Hepatocyte (in vitro differentiated cells): ENCODE data around the gene SESN1.

Experiments used
- EZH2 ChIP-seq: fragments of 200-600 bp; sonication (generic); IDR thresholded peaks from 2 replicates; pipeline ENCODE4 v1.6.1; 2016; ENCODE audit warnings: antibody characterized with exemption, mild to moderate bottlenecking, borderline replicate concordance
- EZH2phosphoT487 ChIP-seq: fragments of 200-600 bp; sonication (generic); IDR thresholded peaks from one replicate; pipeline ENCODE4 v1.6.1; 2018; ENCODE audit warnings: antibody characterized with exemption, mild to moderate bottlenecking, low read depth, moderate library complexity; ENCODE audit not compliant: unreplicated experiment, severe bottlenecking
- TF ChIP-seq, protein P1 (sequence below): fragments of 200-600 bp; sonication (generic); IDR thresholded peaks from 2 replicates; pipeline ENCODE4 v1.5.1; 2016; ENCODE audit warnings: antibody characterized with exemption, mild to moderate bottlenecking; ENCODE audit not compliant: poor library complexity

DNA sequence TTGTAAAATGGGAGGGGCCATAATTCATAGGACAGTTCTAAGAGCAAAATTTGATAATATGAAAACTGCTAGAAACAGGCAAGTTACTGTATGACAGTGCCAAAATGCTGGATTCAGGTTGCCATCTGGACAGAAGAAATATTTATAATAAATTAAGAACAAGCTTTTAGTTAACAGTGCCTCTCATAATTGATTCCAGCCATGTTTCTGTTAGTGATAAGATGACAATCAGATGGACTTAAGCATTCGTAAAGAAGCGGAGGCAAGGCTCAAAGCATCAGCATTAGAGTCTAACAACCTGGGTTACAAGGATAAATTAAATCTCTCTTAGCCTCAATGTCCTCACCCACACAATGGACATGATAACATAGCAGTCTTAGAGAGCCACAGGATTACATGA lies 61.0 kb downstream of the SESN1 start:
- TF ChIP-seq, protein P1, sequence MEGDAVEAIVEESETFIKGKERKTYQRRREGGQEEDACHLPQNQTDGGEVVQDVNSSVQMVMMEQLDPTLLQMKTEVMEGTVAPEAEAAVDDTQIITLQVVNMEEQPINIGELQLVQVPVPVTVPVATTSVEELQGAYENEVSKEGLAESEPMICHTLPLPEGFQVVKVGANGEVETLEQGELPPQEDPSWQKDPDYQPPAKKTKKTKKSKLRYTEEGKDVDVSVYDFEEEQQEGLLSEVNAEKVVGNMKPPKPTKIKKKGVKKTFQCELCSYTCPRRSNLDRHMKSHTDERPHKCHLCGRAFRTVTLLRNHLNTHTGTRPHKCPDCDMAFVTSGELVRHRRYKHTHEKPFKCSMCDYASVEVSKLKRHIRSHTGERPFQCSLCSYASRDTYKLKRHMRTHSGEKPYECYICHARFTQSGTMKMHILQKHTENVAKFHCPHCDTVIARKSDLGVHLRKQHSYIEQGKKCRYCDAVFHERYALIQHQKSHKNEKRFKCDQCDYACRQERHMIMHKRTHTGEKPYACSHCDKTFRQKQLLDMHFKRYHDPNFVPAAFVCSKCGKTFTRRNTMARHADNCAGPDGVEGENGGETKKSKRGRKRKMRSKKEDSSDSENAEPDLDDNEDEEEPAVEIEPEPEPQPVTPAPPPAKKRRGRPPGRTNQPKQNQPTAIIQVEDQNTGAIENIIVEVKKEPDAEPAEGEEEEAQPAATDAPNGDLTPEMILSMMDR = no peak
- TF ChIP-seq EZH2 (no peak), EZH2phosphoT487 (no peak)
